ENCODE measurements around the gene RASAL2.

Gene RASAL2

DNA sequence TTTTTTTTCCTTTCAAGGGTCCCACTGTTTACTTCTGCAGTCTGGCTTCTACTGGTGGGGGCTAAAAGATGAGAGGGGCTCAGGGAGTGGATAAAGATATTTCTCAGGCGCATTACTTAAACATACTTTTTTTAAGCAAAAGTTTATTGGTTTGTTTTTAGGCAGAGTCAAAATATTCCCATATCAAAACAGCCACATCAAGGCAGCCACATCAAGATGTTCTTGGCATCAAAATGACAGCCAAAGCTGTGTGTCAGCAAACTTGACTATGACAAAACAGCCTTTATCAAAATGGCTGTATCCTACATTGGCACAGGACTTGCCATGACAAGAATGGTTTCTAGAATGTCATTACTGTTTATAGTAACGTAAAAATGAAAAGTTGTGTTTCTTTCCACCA, 22.1 kb upstream of the RASAL2 start:
- no peak for DNase-seq (ENCODE audit: low read depth)
- H3K4me3 ChIP-seq (ENCODE audit: control insufficient read depth, low read depth, low read length), result no peak overlapping the region
- TF ChIP-seq, protein P1, sequence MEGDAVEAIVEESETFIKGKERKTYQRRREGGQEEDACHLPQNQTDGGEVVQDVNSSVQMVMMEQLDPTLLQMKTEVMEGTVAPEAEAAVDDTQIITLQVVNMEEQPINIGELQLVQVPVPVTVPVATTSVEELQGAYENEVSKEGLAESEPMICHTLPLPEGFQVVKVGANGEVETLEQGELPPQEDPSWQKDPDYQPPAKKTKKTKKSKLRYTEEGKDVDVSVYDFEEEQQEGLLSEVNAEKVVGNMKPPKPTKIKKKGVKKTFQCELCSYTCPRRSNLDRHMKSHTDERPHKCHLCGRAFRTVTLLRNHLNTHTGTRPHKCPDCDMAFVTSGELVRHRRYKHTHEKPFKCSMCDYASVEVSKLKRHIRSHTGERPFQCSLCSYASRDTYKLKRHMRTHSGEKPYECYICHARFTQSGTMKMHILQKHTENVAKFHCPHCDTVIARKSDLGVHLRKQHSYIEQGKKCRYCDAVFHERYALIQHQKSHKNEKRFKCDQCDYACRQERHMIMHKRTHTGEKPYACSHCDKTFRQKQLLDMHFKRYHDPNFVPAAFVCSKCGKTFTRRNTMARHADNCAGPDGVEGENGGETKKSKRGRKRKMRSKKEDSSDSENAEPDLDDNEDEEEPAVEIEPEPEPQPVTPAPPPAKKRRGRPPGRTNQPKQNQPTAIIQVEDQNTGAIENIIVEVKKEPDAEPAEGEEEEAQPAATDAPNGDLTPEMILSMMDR (IDR thresholded peaks at IDR 0.05; ENCODE audit: control insufficient read depth, insufficient read depth, low read depth, low read length, missing control alignments), result no peak

DNA sequence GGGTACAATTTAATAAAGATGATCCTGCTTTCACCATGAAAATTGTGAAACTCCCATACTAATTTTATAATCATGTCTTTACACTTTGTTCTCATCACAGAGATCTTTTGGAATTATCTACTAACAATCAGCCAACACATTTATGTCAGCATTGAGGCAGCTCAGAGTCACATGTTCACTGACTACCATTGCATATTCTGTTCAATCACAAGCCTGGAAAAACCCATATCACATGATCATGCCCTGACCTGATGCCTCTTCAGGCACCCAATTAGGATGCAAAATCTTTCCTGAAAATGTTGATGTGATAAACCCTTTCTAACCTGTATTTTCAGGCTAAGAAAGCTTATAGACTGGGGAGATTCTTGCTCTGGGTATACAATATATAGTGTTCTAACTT, 21.6 kb upstream of the RASAL2 start:
- H3K4me3 ChIP-seq (ENCODE audit: control insufficient read depth, low read depth, low read length), result no peak overlapping the region
- TF ChIP-seq, protein P1 (IDR thresholded peaks at IDR 0.05; ENCODE audit: control insufficient read depth, insufficient read depth, low read depth, low read length, missing control alignments), result no peak
- no peak for DNase-seq (ENCODE audit: low read depth)

DNA sequence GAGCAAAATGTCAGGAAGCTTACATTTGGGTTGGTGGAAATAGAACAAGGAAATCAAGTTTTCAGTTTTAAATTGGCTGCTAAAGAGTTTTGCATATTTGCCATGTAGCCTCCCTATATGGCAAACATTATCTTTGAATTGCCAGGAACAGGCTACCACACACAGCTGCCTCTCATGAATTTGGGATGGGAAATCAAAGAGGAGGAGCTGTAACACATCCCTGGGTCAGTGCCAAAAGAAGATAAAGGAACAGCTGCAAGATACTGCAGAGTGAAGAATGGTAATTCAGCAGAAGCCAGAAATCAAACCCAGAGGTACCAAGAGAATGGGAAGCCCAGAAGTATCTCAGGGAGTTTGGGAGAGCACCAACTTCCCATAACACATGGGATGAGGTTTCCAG, 18.6 kb upstream of the RASAL2 start:
- DNase-seq (ENCODE audit: low read depth), result no peak
- TF ChIP-seq, protein P1 (IDR thresholded peaks at IDR 0.05; ENCODE audit: control insufficient read depth, insufficient read depth, low read depth, low read length, missing control alignments), result no peak
- no peak overlapping the region for H3K4me3 ChIP-seq (ENCODE audit: control insufficient read depth, low read depth, low read length)

DNA sequence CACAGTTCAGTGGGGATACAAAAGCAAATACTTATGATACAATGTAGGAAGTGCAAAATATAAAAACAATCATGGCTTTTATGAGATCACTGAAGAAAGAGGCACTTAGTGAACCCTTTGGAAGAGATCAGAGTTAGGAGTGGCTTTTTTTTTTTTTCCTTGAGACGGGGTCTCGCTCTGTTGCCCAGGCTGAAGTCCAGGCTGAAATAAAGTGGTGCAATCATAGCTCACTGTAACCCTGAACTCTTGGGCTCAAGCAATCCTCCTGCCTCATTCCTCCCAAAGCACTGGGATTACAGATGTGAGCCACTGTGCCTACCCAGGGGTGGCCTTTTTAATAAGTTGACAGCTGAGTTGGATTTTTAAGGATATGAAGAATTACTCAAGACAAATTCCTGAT, 17.3 kb upstream of the RASAL2 start:
- H3K4me3 ChIP-seq (ENCODE audit: control insufficient read depth, low read depth, low read length), result no peak overlapping the region
- TF ChIP-seq, protein P1 (IDR thresholded peaks at IDR 0.05; ENCODE audit: control insufficient read depth, insufficient read depth, low read depth, low read length, missing control alignments), result no peak
- DNase-seq (ENCODE audit: low read depth), result no peak

DNA sequence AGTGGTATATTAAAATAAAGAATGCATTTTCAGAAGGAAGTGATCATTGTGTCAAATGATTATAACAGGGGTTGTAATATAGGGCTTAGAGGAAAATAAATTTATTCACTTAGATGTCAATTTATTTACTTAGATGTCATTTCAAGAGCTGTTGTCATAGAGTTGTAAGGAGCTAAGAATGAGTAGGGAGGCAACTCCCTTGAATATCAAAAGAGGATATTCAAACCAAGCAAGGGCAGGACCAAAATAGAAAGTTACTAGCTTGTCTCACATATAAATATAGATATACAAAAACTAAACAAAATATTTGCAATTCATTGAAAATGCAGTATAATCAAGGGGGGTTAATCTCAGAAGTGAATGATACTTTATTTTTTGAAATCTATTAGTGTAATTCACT, 16.0 kb upstream of the RASAL2 start:
- H3K4me3 ChIP-seq (ENCODE audit: control insufficient read depth, low read depth, low read length), result no peak overlapping the region
- no peak for DNase-seq (ENCODE audit: low read depth)
- TF ChIP-seq, protein P1 (IDR thresholded peaks at IDR 0.05; ENCODE audit: control insufficient read depth, insufficient read depth, low read depth, low read length, missing control alignments), result no peak

DNA sequence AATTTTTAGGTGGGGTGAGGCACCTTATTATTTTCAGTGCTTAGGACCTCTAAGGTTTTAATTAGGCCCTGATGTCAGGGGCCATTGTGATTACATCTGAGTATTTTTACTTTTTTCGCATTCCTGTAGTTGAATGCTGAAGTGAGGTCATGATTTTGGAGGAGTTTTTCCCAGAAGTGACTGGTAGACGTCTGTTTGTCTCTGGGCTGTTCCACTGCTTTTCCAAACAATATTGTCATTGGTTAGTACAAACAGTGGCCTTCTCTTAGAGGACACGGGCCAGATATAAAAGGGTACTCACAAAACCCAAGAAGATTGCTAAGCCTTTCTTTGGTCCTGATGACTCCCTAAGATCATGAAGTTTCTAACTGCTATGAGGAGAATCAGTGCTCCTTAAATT, 7.6 kb upstream of the RASAL2 start:
- TF ChIP-seq, protein P1 (IDR thresholded peaks at IDR 0.05; ENCODE audit: control insufficient read depth, insufficient read depth, low read depth, low read length, missing control alignments), result no peak
- H3K4me3 ChIP-seq (ENCODE audit: control insufficient read depth, low read depth, low read length), result no peak overlapping the region
- no peak for DNase-seq (ENCODE audit: low read depth)

DNA sequence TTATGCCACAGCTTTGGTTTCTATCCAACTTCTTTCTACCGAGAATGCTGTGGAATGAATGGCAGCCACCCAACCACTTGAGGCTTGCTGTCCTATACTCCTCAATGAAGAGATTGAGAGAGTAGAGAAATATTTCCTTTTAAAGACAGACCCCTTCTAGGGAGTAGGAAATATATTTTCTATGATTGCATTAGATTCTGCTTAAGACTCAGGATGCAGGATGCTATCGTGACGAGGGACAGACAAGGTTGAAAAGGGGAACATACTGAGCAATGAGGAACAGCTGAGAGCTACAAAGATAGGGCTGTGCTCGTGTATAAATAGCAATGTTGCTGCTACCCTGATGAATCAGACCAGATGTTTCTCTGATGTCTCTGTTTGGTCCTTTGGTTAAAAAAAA, 7.1 kb upstream of the RASAL2 start:
- DNase-seq (ENCODE audit: low read depth), result peak; percentile 57
- H3K4me3 ChIP-seq (ENCODE audit: control insufficient read depth, low read depth, low read length), result no peak overlapping the region
- TF ChIP-seq, protein P1 (IDR thresholded peaks at IDR 0.05; ENCODE audit: control insufficient read depth, insufficient read depth, low read depth, low read length, missing control alignments), result no peak
